Neural progenitor cell (in vitro differentiated cells): ENCODE data around the gene KIF4B. TPM values are rescaled to one million over a fixed set of nuclear protein-coding genes. Genes with fewer than 3 reads are reported as not detected.

Source experiments
- DNase-seq: peaks from one replicate; pipeline ENCODE4 v3.0.0-alpha.2; 2016; ENCODE audit warnings: low spot score
- H2AFZ ChIP-seq: fragments of 200-600 bp; sonication (generic); replicated peaks from 2 replicates; pipeline ENCODE4 v1.6.1; 2016; ENCODE audit warnings: antibody characterized with exemption
- H3F3A ChIP-seq: fragments of 200-600 bp; sonication (generic); 2 replicates; pipeline ENCODE4 v1.6.1; 2016; ENCODE audit warnings: antibody characterized with exemption, low read depth
- H3K27ac ChIP-seq: fragments of 200-600 bp; sonication (generic); 2 replicates; pipeline ENCODE4 v1.5.1; 2016; ENCODE audit warnings: mild to moderate bottlenecking
- H3K27me3 ChIP-seq: fragments of 200-600 bp; sonication (generic); 2 replicates; pipeline ENCODE4 v1.6.1; 2016; ENCODE audit warnings: mild to moderate bottlenecking, moderate library complexity
- H3K36me3 ChIP-seq: fragments of 200-600 bp; sonication (generic); 2 replicates; pipeline ENCODE4 v1.5.1; 2016
- H3K4me1 ChIP-seq: fragments of 200-600 bp; sonication (generic); 2 replicates; pipeline ENCODE4 v1.6.1; 2016; ENCODE audit warnings: mixed run types
- H3K4me2 ChIP-seq: fragments of 200-600 bp; sonication (generic); 2 replicates; pipeline ENCODE4 v1.6.1; 2016
- H3K4me3 ChIP-seq: fragments of 200-600 bp; sonication (generic); 2 replicates; pipeline ENCODE4 v1.5.1; 2016
- H3K79me2 ChIP-seq: fragments of 200-600 bp; sonication (generic); 2 replicates; pipeline ENCODE4 v1.6.1; 2016; ENCODE audit warnings: low read depth
- H3K9ac ChIP-seq: fragments of 200-600 bp; sonication (generic); 2 replicates; pipeline ENCODE4 v1.6.1; 2016
- H3K9me3 ChIP-seq: fragments of 200-600 bp; sonication (generic); 2 replicates; pipeline ENCODE4 v1.5.1; 2016; ENCODE audit warnings: low read depth
- H4K20me1 ChIP-seq: fragments of 200-600 bp; sonication (generic); 2 replicates; pipeline ENCODE4 v1.6.1; 2016; ENCODE audit warnings: low read depth
- H3K27ac Mint-ChIP-seq: 3 replicates; pipeline ENCODE4 v1.8.0; 2021; ENCODE audit warnings: mixed read lengths
- H3K27me3 Mint-ChIP-seq: 2 replicates; pipeline ENCODE4 v1.8.0; 2022; ENCODE audit warnings: low read depth, mild to moderate bottlenecking, inconsistent platforms, moderate library complexity, mixed read lengths; ENCODE audit not compliant: insufficient read depth
- H3K36me3 Mint-ChIP-seq: 3 replicates; pipeline ENCODE4 v1.8.0; 2021; ENCODE audit warnings: mixed read lengths
- H3K4me1 Mint-ChIP-seq: 3 replicates; pipeline ENCODE4 v1.8.0; 2021; ENCODE audit warnings: mixed read lengths
- H3K4me3 Mint-ChIP-seq: 3 replicates; pipeline ENCODE4 v1.8.0; 2021; ENCODE audit warnings: mild to moderate bottlenecking, moderate library complexity, mixed read lengths
- H3K9me3 Mint-ChIP-seq: 3 replicates; pipeline ENCODE4 v1.8.0; 2020; ENCODE audit warnings: mixed read lengths
- EZH2 ChIP-seq: fragments of 200-600 bp; sonication (generic); IDR thresholded peaks from 2 replicates; pipeline ENCODE4 v1.6.1; 2017; ENCODE audit warnings: antibody characterized with exemption, mild to moderate bottlenecking, moderate library complexity
- EZH2phosphoT487 ChIP-seq: fragments of 200-600 bp; sonication (generic); IDR thresholded peaks from 2 replicates; pipeline ENCODE4 v1.6.1; 2017; ENCODE audit warnings: antibody characterized with exemption
- total RNA-seq: library from RNA; depleted of rRNA; stranded (reverse); fragments of >200 nt; gene quantifications from 2 replicates; pipeline ENCODE4 v1.2.3, GENCODE V29; 2015; ENCODE audit warnings: low replicate concordance
- TF ChIP-seq, protein P1 (sequence below): fragments of 200-600 bp; sonication (generic); IDR thresholded peaks from 2 replicates; pipeline ENCODE4 v1.5.1; 2017; ENCODE audit warnings: antibody characterized with exemption, mild to moderate bottlenecking

The KIF4B gene
- total RNA-seq, 1 donor from 2014 or later: not detected

GRCh38 chr5:155053501-155053900 lies 39.9 kb downstream of the KIF4B start:
- H3K4me1 Mint-ChIP-seq: no peaks in the 10 kb centered on the region
- no peak overlapping the region for H2AFZ ChIP-seq
- no peaks in the 10 kb centered on the region for H3K27me3 ChIP-seq
- no peaks in the 10 kb centered on the region for H3F3A ChIP-seq
- peaks cover 18% of the 10 kb centered on the region for H3K4me1 ChIP-seq
- H3K27ac ChIP-seq: no peak overlapping the region
- no peak for DNase-seq
- no peaks in the 10 kb centered on the region for H3K9me3 ChIP-seq
- H3K9me3 Mint-ChIP-seq: no peaks in the 10 kb centered on the region
- no peak overlapping the region for H3K4me2 ChIP-seq
- no peaks in the 10 kb centered on the region for H3K79me2 ChIP-seq
- H3K27me3 Mint-ChIP-seq: no peaks in the 10 kb centered on the region
- TF ChIP-seq EZH2phosphoT487: no peak
- TF ChIP-seq, protein P1, sequence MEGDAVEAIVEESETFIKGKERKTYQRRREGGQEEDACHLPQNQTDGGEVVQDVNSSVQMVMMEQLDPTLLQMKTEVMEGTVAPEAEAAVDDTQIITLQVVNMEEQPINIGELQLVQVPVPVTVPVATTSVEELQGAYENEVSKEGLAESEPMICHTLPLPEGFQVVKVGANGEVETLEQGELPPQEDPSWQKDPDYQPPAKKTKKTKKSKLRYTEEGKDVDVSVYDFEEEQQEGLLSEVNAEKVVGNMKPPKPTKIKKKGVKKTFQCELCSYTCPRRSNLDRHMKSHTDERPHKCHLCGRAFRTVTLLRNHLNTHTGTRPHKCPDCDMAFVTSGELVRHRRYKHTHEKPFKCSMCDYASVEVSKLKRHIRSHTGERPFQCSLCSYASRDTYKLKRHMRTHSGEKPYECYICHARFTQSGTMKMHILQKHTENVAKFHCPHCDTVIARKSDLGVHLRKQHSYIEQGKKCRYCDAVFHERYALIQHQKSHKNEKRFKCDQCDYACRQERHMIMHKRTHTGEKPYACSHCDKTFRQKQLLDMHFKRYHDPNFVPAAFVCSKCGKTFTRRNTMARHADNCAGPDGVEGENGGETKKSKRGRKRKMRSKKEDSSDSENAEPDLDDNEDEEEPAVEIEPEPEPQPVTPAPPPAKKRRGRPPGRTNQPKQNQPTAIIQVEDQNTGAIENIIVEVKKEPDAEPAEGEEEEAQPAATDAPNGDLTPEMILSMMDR: no peak
- no peak for TF ChIP-seq EZH2
- H3K27ac Mint-ChIP-seq: no peak overlapping the region
- H3K36me3 Mint-ChIP-seq: no peaks in the 10 kb centered on the region
- no peaks in the 10 kb centered on the region for H3K36me3 ChIP-seq
- no peaks in the 10 kb centered on the region for H4K20me1 ChIP-seq
- no peak overlapping the region for H3K4me3 Mint-ChIP-seq
- H3K9ac ChIP-seq: no peak overlapping the region
- H3K4me3 ChIP-seq: no peak overlapping the region

DNA sequence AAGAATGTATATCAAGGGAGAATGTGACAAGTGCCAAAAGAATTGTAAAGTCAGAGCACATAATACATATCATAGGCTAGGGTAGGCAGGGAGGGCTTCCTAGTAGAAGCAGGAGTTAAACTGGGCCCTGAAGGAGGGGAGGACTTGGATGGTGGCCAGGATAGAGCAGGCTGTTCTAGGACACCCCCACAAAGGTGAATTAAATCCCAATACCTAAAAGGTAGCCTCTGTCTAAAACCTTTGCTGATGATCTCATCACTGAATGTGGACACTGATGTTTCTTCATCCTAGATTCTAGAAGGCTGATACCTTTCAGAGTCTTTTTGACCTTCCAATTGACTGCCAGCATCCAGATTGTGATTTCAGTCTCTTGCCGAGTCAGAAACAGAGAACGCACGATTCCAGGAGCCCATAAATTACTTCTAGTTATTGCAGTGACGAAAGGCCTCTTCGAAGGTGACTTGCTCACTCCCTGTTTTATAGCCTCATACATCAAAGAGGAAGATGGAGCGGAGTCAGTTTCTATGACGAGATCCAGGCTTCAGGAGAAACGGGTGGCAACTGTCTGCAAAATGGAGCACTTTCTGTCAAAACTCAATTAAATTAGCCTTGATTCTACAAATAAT lies 43.2 kb downstream of the KIF4B start:
- no peaks in the 10 kb centered on the region for H3K9me3 Mint-ChIP-seq
- no peaks in the 10 kb centered on the region for H3F3A ChIP-seq
- no peaks in the 10 kb centered on the region for H4K20me1 ChIP-seq
- H3K4me3 Mint-ChIP-seq: no peak overlapping the region
- no peaks in the 10 kb centered on the region for H3K79me2 ChIP-seq
- no peaks in the 10 kb centered on the region for H3K27me3 ChIP-seq
- TF ChIP-seq, protein P1: no peak
- no peak for TF ChIP-seq EZH2phosphoT487
- no peak for TF ChIP-seq EZH2
- H3K9me3 ChIP-seq: no peaks in the 10 kb centered on the region
- H3K27ac ChIP-seq: no peak overlapping the region
- H3K4me1 ChIP-seq: no peaks in the 10 kb centered on the region
- H3K36me3 ChIP-seq: no peaks in the 10 kb centered on the region
- H3K4me3 ChIP-seq: no peak overlapping the region
- H3K9ac ChIP-seq: no peak overlapping the region
- no peak overlapping the region for H3K4me2 ChIP-seq
- H3K4me1 Mint-ChIP-seq: no peaks in the 10 kb centered on the region
- DNase-seq: no peak
- no peak overlapping the region for H3K27ac Mint-ChIP-seq
- H3K36me3 Mint-ChIP-seq: no peaks in the 10 kb centered on the region
- H3K27me3 Mint-ChIP-seq: no peaks in the 10 kb centered on the region
- no peak overlapping the region for H2AFZ ChIP-seq

DNA sequence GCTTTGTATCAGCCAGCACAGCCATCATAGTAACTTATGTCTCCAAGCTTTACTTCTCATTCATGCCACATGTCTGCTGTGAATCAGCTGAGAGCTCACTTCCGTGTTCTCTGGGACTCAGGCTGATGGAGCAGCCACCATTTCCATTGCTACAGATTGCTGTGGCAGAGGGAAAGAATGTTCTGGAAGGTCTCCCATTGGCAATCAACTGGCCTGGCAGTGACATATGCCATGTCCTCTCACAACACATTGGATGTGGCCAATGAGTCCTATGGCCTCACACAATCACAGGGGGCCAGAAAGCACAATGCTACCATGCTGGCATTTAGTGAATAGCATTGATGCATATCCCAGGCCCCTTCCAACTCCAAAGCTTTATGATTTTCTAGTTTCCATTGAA lies 44.1 kb downstream of the KIF4B start:
- Histone ChIP-seq H3F3A (no peaks in the 10 kb centered on the region), H3K79me2 (no peaks in the 10 kb centered on the region), H3K36me3 (no peaks in the 10 kb centered on the region), H3K9ac (no peak overlapping the region), H3K4me3 (no peak overlapping the region), H3K4me1 (no peaks in the 10 kb centered on the region), H3K27me3 (no peaks in the 10 kb centered on the region), H4K20me1 (no peaks in the 10 kb centered on the region), H3K4me2 (no peak overlapping the region), H3K9me3 (no peaks in the 10 kb centered on the region), H3K27ac (no peak overlapping the region), H2AFZ (no peak overlapping the region)
- no peak overlapping the region for H3K4me3 Mint-ChIP-seq
- no peaks in the 10 kb centered on the region for H3K36me3 Mint-ChIP-seq
- no peaks in the 10 kb centered on the region for H3K27me3 Mint-ChIP-seq
- DNase-seq: no peak
- TF ChIP-seq, protein P1: no peak
- TF ChIP-seq EZH2phosphoT487: no peak
- TF ChIP-seq EZH2: no peak
- H3K27ac Mint-ChIP-seq: no peak overlapping the region
- H3K9me3 Mint-ChIP-seq: no peaks in the 10 kb centered on the region
- H3K4me1 Mint-ChIP-seq: no peaks in the 10 kb centered on the region
